HEK293T (cell line): ENCODE data around the gene BMP7.
A peak's percentile ranks its signal among the peaks of the same experiment; 100 is the strongest.

Experiments used
- CTCF ChIA-PET: fragments of 350-600 bp; formaldehyde crosslinking; extraction: SDS; loops from one replicate; lab custom pipeline; 2021; ENCODE audit warnings: antibody characterized with exemption, inconsistent platforms; lab: Yijun Ruan, JAX
- POLR2A ChIA-PET: fragments of 350-600 bp; formaldehyde crosslinking; extraction: SDS; loops from one replicate; lab custom pipeline; 2020; ENCODE audit warnings: antibody characterized with exemption, inconsistent platforms; lab: Yijun Ruan, JAX
- DNase-seq: peaks from one replicate; pipeline ENCODE4 v3.0.0; 2012; ENCODE audit warnings: mixed read lengths; ENCODE audit errors: extremely low spot score
- ARNT ChIP-seq: fragments of 450-650 bp; IDR thresholded peaks from 2 replicates; pipeline ENCODE4 v1.6.1; 2017; ENCODE audit warnings: mild to moderate bottlenecking
- BHLHE40 ChIP-seq: fragments of 450-650 bp; IDR thresholded peaks from 2 replicates; pipeline ENCODE4 v1.6.1; 2016; ENCODE audit warnings: mild to moderate bottlenecking, moderate library complexity, borderline replicate concordance
- CTBP1 ChIP-seq: fragments of 450-650 bp; IDR thresholded peaks from 2 replicates; pipeline ENCODE4 v1.6.1; 2016; ENCODE audit warnings: borderline replicate concordance
- ELF4 ChIP-seq: fragments of 450-650 bp; IDR thresholded peaks from 2 replicates; pipeline ENCODE4 v1.6.1; 2017; ENCODE audit warnings: antibody characterized with exemption
- FOXA1 ChIP-seq: fragments of 450-650 bp; IDR thresholded peaks from 2 replicates; pipeline ENCODE4 v1.6.1; 2016; ENCODE audit warnings: mild to moderate bottlenecking
- FOXK2 ChIP-seq: fragments of 450-650 bp; IDR thresholded peaks from 2 replicates; pipeline ENCODE4 v1.6.1; 2016; ENCODE audit warnings: mild to moderate bottlenecking
- FOXM1 ChIP-seq: fragments of 450-650 bp; IDR thresholded peaks from 2 replicates; pipeline ENCODE4 v1.6.1; 2017; ENCODE audit warnings: mild to moderate bottlenecking, borderline replicate concordance
- HDGF ChIP-seq: fragments of 450-650 bp; IDR thresholded peaks from 2 replicates; pipeline ENCODE4 v1.6.1; 2017; ENCODE audit warnings: antibody characterized with exemption, borderline replicate concordance
- L3MBTL2 ChIP-seq: fragments of 450-650 bp; conservative IDR thresholded peaks from 2 replicates; pipeline ENCODE4 v1.6.1; 2016; ENCODE audit warnings: mild to moderate bottlenecking
- LEF1 ChIP-seq: fragments of 450-650 bp; IDR thresholded peaks from 2 replicates; pipeline ENCODE4 v1.6.1; 2017; ENCODE audit warnings: mild to moderate bottlenecking, borderline replicate concordance
- NFRKB ChIP-seq: fragments of 450-650 bp; IDR thresholded peaks from 2 replicates; pipeline ENCODE4 v1.6.1; 2016; ENCODE audit warnings: mild to moderate bottlenecking, moderate library complexity
- SP1 ChIP-seq: fragments of 450-650 bp; IDR thresholded peaks from 2 replicates; pipeline ENCODE4 v1.6.1; 2017
- SUZ12 ChIP-seq: fragments of 450-650 bp; IDR thresholded peaks from 2 replicates; pipeline ENCODE4 v1.6.1; 2016; ENCODE audit warnings: mild to moderate bottlenecking
- TARDBP ChIP-seq: fragments of 450-650 bp; IDR thresholded peaks from 2 replicates; pipeline ENCODE4 v1.6.1; 2016
- ZNF384 ChIP-seq: fragments of 450-650 bp; IDR thresholded peaks from 2 replicates; pipeline ENCODE4 v1.6.1; 2016
- TF ChIP-seq, protein P1 (sequence below): fragments of 450-650 bp; IDR thresholded peaks from 2 replicates; pipeline ENCODE4 v1.6.1; 2016

BMP7 gene

DNA sequence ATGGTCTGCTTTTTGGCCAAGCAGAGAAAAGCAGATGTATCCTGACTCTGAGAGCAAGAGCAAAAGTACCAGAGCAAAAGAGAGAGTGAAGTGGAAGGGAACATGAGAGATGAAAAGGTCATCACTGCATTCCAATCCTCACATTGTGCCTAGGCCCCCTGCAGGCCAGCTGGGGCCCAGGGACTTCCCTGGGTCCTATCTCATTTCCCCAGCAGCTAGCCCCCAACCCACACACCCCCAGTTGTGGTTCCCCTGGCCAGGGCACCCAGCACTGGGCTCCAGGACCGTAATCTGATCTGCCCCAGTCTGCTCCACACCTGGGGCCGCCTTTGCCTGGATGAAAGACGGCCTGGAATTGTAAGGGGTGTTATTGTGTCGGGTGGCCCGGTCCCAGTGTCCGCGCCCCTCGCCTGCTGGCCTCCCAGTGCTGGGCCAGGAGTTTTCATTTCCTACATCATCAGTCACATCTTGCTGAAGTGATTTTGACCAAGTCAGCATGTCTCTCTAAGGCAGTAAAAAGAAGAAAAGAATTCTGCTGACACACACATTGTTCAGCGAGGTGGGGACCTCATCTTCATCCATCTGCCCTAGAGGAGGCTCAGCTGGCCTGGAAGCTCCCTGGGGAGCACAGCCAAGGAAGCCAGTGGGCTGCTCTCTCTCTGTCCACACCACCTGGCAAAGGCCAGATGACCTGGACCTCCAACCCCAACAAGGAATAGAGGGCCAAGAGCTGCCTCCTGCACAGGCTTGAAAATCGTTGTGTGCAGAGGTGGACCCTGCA lies 4.0 kb upstream of the BMP7 start:
- TF ChIP-seq SP1 (no peak), ZNF384 (no peak), L3MBTL2 (no peak), LEF1 (no peak), NFRKB (no peak), BHLHE40 (no peak), HDGF (no peak), FOXA1 (no peak), FOXK2 (no peak), ELF4 (no peak)
- TF ChIP-seq, protein P1, sequence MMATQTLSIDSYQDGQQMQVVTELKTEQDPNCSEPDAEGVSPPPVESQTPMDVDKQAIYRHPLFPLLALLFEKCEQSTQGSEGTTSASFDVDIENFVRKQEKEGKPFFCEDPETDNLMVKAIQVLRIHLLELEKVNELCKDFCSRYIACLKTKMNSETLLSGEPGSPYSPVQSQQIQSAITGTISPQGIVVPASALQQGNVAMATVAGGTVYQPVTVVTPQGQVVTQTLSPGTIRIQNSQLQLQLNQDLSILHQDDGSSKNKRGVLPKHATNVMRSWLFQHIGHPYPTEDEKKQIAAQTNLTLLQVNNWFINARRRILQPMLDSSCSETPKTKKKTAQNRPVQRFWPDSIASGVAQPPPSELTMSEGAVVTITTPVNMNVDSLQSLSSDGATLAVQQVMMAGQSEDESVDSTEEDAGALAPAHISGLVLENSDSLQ: no peak
- CTCF ChIA-PET: no interaction called here
- POLR2A ChIA-PET: no interaction called here
- no peak for DNase-seq

DNA sequence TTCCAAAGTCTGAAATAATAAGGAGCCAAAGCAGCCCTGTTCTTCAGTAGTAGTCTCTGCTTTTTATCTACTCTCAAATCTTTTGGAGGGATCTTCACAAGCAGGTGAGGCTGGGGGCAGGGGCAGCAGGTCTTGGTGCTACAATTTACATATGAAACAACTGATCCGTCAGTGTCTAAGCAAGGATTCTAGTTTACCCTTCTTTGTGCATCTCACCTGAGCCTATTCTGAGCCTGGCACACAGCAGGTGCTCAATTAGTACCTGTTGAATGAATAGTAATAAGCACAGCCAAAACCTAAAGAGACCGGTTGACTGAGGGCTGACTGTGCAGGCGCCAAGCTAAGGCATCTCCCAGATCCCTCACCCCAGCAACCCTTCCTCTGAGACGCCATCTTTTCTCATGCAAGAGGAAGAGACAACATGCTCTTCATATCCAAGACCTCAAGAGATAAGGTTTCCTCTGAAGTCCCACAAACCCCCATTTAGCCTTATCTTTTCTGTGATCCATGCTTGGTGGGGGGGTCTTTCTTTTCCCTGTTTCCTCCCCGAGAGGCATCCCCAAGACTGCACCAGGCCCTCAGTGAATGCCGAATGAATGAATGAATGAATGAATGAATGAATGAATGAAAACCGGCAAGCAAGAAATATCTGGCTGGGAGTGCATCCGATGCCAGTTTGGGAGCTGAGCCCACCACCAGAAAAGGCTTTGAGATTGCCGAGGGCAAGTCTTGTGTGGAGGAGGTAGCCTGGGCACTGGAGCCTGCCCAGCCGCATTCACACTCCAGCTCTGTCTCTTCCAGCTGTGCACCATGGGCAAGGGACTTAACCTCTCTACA lies 2.9 kb upstream of the BMP7 start:
- DNase-seq: no peak
- TF ChIP-seq L3MBTL2 (no peak), CTBP1 (no peak), SP1 (no peak), FOXM1 (no peak), HDGF (no peak), LEF1 (no peak), NFRKB (no peak), ARNT (no peak)
- TF ChIP-seq, protein P1: no peak
- CTCF ChIA-PET: no interaction called here
- POLR2A ChIA-PET: no interaction called here

DNA sequence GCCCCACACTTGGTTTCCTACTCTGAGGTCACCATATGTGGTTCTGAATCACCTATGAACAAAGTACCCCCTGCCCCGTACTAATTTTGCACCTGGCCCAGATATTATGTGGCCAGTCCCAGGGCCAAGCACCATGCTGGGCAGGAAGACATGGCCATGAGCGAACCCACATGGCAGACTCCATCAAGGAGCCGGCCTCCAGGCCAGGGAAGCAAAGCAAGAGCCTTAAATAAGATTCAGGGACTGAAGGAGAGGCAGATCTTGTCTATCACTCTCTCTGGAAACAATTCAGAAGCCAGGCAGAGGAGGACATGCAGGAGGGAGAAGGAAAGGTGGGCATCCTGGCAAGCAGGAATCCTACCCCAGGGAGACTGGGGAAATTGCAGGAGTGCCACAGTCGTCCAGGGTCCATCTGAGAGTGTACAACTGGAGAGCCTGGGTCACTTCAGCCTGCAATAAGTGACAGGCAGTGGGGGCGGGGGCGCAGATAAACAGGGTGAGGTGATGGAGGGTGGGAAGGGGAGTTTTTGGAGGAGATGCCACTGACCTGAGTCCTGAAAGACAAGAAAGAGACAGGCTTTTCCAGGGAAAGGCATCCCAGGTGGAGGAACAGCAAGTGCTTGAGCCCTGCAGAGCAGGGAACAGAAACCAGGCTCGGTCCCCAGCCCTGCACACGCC lies 2.1 kb upstream of the BMP7 start:
- CTCF ChIA-PET: no interaction called here
- no peak for DNase-seq
- POLR2A ChIA-PET: no interaction called here
- TF ChIP-seq TARDBP (no peak), FOXA1 (no peak), ARNT (no peak), FOXK2 (no peak), ELF4 (no peak), LEF1 (no peak)

DNA sequence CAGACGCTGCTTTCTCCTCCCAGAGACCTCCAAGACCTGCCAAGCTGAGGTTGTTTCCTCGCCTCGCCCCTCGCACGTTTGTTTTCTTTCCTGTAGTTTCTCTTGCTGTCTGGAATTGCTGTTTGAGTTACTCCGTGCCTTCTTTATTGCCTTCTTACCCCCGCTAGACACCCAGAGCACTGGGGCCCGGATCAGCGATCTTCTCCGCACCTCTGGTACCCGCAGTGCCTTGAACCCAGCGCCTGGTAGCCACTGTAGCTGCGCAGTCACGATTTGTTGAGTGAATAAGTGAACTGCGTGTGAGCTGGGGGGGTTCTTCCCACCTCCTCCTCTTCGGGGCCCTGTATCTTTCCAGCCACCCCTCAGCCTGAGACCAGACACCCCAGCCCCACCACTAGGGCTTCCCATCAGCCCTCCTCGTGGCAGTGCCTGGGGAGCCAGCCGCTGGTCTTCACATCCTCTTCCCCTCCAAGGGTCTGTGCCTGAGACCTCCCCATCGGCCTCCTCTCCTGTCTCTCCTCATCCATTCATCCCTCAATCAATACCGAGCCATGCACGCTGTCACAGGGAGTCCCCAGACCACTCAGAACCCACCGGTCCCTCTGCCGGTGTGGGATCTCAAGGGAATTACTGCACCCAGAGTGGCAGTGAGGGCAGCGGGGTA lies 849 bp upstream of the BMP7 start:
- no peak for TF ChIP-seq HDGF
- TF ChIP-seq FOXK2: no peak
- no peak for TF ChIP-seq TARDBP
- no peak for TF ChIP-seq BHLHE40
- no peak for TF ChIP-seq LEF1
- no peak for TF ChIP-seq L3MBTL2
- no peak for TF ChIP-seq SP1
- no peak for TF ChIP-seq ZNF384
- no peak for TF ChIP-seq CTBP1
- no peak for TF ChIP-seq SUZ12
- no peak for TF ChIP-seq FOXA1
- no peak for TF ChIP-seq NFRKB
- TF ChIP-seq FOXM1: no peak
- TF ChIP-seq, protein P1: no peak
- TF ChIP-seq ELF4: no peak
- TF ChIP-seq ARNT: no peak
- ChIA-PET CTCF (no interaction called here), POLR2A (no interaction called here)
- no peak for DNase-seq

DNA sequence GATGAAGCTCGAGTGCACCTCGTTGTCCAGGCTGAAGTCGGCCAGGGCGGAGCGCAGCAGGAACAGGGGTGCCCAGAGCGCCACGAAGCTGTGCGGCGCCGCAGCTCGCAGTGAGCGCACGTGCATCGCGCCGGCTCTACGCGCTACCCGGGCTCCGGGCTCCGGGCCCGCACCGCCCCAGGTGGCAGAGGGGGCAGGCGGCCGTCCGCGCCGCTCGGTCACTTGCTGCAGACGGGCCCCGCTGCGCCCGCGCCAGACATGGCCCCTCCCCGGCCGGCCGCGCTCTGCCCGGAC lies 497 bp downstream of the BMP7 start:
- CTCF ChIA-PET: no interaction called here
- POLR2A ChIA-PET: interaction anchor here (0.9 to 1.5 kb wide), 2 partner anchors 9 to 84 kb away, joined by 3 read pairs; no protein-coding TSS in a partner anchor
- TF ChIP-seq FOXM1 (no peak), HDGF (no peak), ELF4 (no peak), NFRKB (no peak), SUZ12 (no peak), ZNF384 (no peak), FOXA1 (no peak), FOXK2 (no peak), BHLHE40 (no peak), CTBP1 (no peak), ARNT (no peak), SP1 (no peak), TARDBP (no peak), L3MBTL2 (no peak), LEF1 (no peak)
- TF ChIP-seq, protein P1: no peak
- peak; percentile 42 for DNase-seq
